HCT116 (cell line): ENCODE results near the gene OR1F1. TPM values are rescaled to one million over a fixed set of nuclear protein-coding genes. Genes with fewer than 3 reads are reported as not detected.

Source experiments
- ATAC-seq: fragments of 200-7000 bp; cut with Tn5 transposase; 2 replicates; pipeline ENCODE4 v1.9.1; 2020; ENCODE audit warnings: mild to moderate bottlenecking, moderate library complexity
- BruUV-seq: library from RNA; stranded (reverse); fragments of 400-500 nt; replicated peaks from 2 replicates; lab custom pipeline; 2021; lab: Mats Ljungman, UMichigan
- CTCF ChIA-PET: fragments of 300-600 bp; sonication (Branson Sonifier 250); formaldehyde crosslinking; loops from one replicate; lab custom pipeline; 2021; ENCODE audit warnings: antibody characterized with exemption; lab: Charles Lee
- POLR2A ChIA-PET: fragments of 300-600, 350-600 bp; sonication (Branson Sonifier 250); formaldehyde crosslinking; loops from one replicate; lab custom pipeline; 2021; ENCODE audit warnings: antibody characterized with exemption; lab: Charles Lee
- RAD21 ChIA-PET, 2 experiments: fragments of 300-600 bp; sonication (Branson Sonifier 250); formaldehyde crosslinking; loops; one replicate each; lab custom pipeline; 2023; ENCODE audit warnings: low total read pairs in 2 of 2; ENCODE audit not compliant: uncharacterized antibody in 2 of 2, unreplicated experiment in 2 of 2, low non-redundant PET in 1 of 2; lab: Charles Lee
- DNase-seq: peaks from one replicate; pipeline ENCODE4 v3.0.0-alpha.2; 2010; ENCODE audit warnings: low read depth, low spot score
- H2AFZ ChIP-seq: fragments of 200-600 bp; shearing (Covaris generic), sonication (generic); 2 replicates; pipeline ENCODE4 v1.6.1; 2017; ENCODE audit warnings: low read depth, mixed run types, mixed read lengths, antibody characterized with exemption, low read length; ENCODE audit not compliant: poor library complexity, severe bottlenecking
- H3K27ac ChIP-seq: 2 replicates; pipeline ENCODE4 v1.5.1; 2012; ENCODE audit warnings: low read depth, low read length
- H3K27me3 ChIP-seq: fragments of 200-600 bp; sonication (generic); 2 replicates; pipeline ENCODE4 v1.6.1; 2016; ENCODE audit warnings: mixed run types, low read length, mixed read lengths; ENCODE audit not compliant: insufficient read depth
- H3K36me3 ChIP-seq, 2 experiments: fragments of 200-500 bp in 1 of 2; fragments of 200-600 bp in 1 of 2; sonication (Bioruptor generic) in 1 of 2; sonication (generic) in 1 of 2; 2 replicates each; pipeline versions ENCODE4 v1.5.1 to v1.6.1; 2014 to 2016; ENCODE audit warnings: low read length in 2 of 2, inconsistent platforms in 1 of 2, mixed read lengths in 1 of 2, mixed run types in 1 of 2; ENCODE audit not compliant: insufficient read depth in 2 of 2, control insufficient read depth in 1 of 2
- H3K4me1 ChIP-seq, 2 experiments: fragments of 200-600 bp in 1 of 2; sonication (generic) in 1 of 2; 2 replicates each; pipeline versions ENCODE4 v1.5.1 to v1.6.1; 2012 to 2017; ENCODE audit warnings: low read length in 2 of 2, inconsistent platforms in 1 of 2, mild to moderate bottlenecking in 1 of 2, mixed read lengths in 1 of 2, mixed run types in 1 of 2, moderate library complexity in 1 of 2; ENCODE audit not compliant: insufficient read depth in 2 of 2, control insufficient read depth in 1 of 2
- H3K4me2 ChIP-seq: fragments of 200-600 bp; sonication (generic); 2 replicates; pipeline ENCODE4 v1.6.1; 2017; ENCODE audit warnings: mixed run types, low read length, mixed read lengths
- H3K4me3 ChIP-seq, 2 experiments: fragments of 200-600 bp in 1 of 2; sonication (generic) in 1 of 2; replicated peaks in 1 of 2; 2 replicates each; pipeline ENCODE4 v1.5.1; 2011 to 2016; ENCODE audit warnings: low read length in 2 of 2, control low read depth in 1 of 2, low read depth in 1 of 2, mild to moderate bottlenecking in 1 of 2, mixed read lengths in 1 of 2, mixed run types in 1 of 2
- H3K79me2 ChIP-seq: fragments of 200-600 bp; sonication (generic); 2 replicates; pipeline ENCODE4 v1.6.1; 2017; ENCODE audit warnings: mild to moderate bottlenecking, mixed run types, low read length, moderate library complexity, mixed read lengths; ENCODE audit not compliant: insufficient read depth
- H3K9ac ChIP-seq: fragments of 200-600 bp; sonication (generic); 2 replicates; pipeline ENCODE4 v1.6.1; 2016; ENCODE audit warnings: low read length, mixed read lengths
- H3K9me2 ChIP-seq: fragments of 200-600 bp; sonication (generic), shearing (Covaris generic); 2 replicates; pipeline ENCODE4 v1.6.1; 2017; ENCODE audit warnings: mixed run types, mild to moderate bottlenecking, moderate library complexity; ENCODE audit not compliant: insufficient read depth
- H3K9me3 ChIP-seq, 2 experiments: fragments of 200-500 bp in 1 of 2; fragments of 200-600 bp in 1 of 2; sonication (Bioruptor generic) in 1 of 2; sonication (generic) in 1 of 2; 2 replicates each; pipeline ENCODE4 v1.6.1; 2014 to 2017; ENCODE audit warnings: low read length in 2 of 2, mixed read lengths in 2 of 2, inconsistent platforms in 1 of 2, low read depth in 1 of 2, mild to moderate bottlenecking in 1 of 2, mixed run types in 1 of 2, moderate library complexity in 1 of 2; ENCODE audit not compliant: control insufficient read depth in 1 of 2, insufficient read depth in 1 of 2
- H4K20me1 ChIP-seq: fragments of 200-600 bp; sonication (generic), shearing (Covaris generic); 2 replicates; pipeline ENCODE4 v1.6.1; 2017; ENCODE audit warnings: mixed run types, mild to moderate bottlenecking, moderate library complexity; ENCODE audit not compliant: insufficient read depth
- ATF3 ChIP-seq: IDR thresholded peaks from 2 replicates; pipeline ENCODE4 v1.6.1; 2012
- CEBPB ChIP-seq: IDR thresholded peaks from 2 replicates; pipeline ENCODE4 v1.6.1; 2012; ENCODE audit warnings: low read depth
- EZH2phosphoT487 ChIP-seq: fragments of 200-600 bp; IDR thresholded peaks from 2 replicates; pipeline ENCODE4 v1.6.1; 2018; ENCODE audit warnings: antibody characterized with exemption, borderline replicate concordance
- FOSL1 ChIP-seq: IDR thresholded peaks from 2 replicates; pipeline ENCODE4 v1.6.1; 2012; ENCODE audit warnings: low read depth
- MAX ChIP-seq: IDR thresholded peaks from 2 replicates; pipeline ENCODE4 v1.6.1; 2012
- REST ChIP-seq: IDR thresholded peaks from 2 replicates; pipeline ENCODE4 v1.6.1; 2012; ENCODE audit warnings: low read depth
- SRF ChIP-seq: IDR thresholded peaks from 2 replicates; pipeline ENCODE4 v1.6.1; 2012; ENCODE audit warnings: low read depth
- YY1 ChIP-seq: IDR thresholded peaks from 2 replicates; pipeline ENCODE4 v1.6.1; 2011; ENCODE audit warnings: low read length, low read depth, moderate library complexity, mild to moderate bottlenecking; ENCODE audit not compliant: insufficient replicate concordance; ENCODE audit errors: extremely low read depth
- ZNF274 ChIP-seq: fragments of 200-500 bp; sonication (Bioruptor generic); IDR thresholded peaks from 2 replicates; pipeline ENCODE4 v1.6.1; 2014; ENCODE audit warnings: mild to moderate bottlenecking, low read depth, low read length, inconsistent platforms
- intact Hi-C: fragments of 100-400 bp; cut with micrococcal nuclease; formaldehyde crosslinking; loops from 2 replicates; pipeline ENCODE4 v1.10.0; 2022
- total RNA-seq: library from RNA; stranded (reverse); gene quantifications from one replicate; pipeline ENCODE4 v1.2.1, GENCODE V29; 2021; ENCODE audit not compliant: unreplicated experiment
- TF ChIP-seq, protein P1 (sequence below): IDR thresholded peaks from 2 replicates; pipeline ENCODE4 v1.6.1; 2011; ENCODE audit warnings: mild to moderate bottlenecking, low read length, moderate library complexity; ENCODE audit not compliant: insufficient replicate concordance; ENCODE audit errors: extremely low read depth

The OR1F1 gene
- total RNA-seq, 1 experiment from 2014 or later = not detected

- TF ChIP-seq, protein P1, sequence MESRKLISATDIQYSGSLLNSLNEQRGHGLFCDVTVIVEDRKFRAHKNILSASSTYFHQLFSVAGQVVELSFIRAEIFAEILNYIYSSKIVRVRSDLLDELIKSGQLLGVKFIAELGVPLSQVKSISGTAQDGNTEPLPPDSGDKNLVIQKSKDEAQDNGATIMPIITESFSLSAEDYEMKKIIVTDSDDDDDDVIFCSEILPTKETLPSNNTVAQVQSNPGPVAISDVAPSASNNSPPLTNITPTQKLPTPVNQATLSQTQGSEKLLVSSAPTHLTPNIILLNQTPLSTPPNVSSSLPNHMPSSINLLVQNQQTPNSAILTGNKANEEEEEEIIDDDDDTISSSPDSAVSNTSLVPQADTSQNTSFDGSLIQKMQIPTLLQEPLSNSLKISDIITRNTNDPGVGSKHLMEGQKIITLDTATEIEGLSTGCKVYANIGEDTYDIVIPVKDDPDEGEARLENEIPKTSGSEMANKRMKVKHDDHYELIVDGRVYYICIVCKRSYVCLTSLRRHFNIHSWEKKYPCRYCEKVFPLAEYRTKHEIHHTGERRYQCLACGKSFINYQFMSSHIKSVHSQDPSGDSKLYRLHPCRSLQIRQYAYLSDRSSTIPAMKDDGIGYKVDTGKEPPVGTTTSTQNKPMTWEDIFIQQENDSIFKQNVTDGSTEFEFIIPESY = peak; percentile 32
- TF ChIP-seq YY1 = peak; percentile 76
- TF ChIP-seq EZH2phosphoT487 = no peak
Observed at GRCh38 chr16:3152277-3152990, 35.6 kb upstream of the OR1F1 start (continued).

DNA sequence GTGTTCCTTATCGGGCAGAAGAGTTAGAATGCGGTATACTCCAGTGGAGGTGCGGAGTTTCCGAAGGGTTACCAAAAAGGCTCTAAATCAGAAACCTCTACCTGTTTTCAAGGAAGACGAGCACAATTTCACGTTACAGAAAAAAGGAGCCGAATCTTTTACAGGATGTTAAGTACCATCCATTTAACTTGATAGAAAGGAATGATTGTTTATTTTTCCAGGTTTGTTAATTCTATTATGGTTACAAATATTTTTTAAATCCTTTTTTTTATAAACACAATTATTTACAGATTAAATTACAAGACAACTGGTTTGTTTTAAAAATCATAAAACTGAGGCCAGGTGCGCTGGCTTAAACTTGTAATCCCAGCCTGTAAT, 35.0 kb upstream of the OR1F1 start:
- H2AFZ ChIP-seq = no peak overlapping the region
- no peak overlapping the region for H3K27ac ChIP-seq
- no peaks in the 10 kb centered on the region for H3K9me3 ChIP-seq
- H3K27me3 ChIP-seq = no peaks in the 10 kb centered on the region
- H3K4me2 ChIP-seq = peak overlapping the region; percentile 86
- CTCF ChIA-PET = interaction anchor here (0.9 to 4.0 kb wide), 4 partner anchors 13 to 24 kb away, joined by 3 to 41 read pairs (median 4); partner anchors contain the start of gene ZNF213
- no peak overlapping the region for H3K9ac ChIP-seq
- H3K4me3 ChIP-seq = no peak overlapping the region
- RAD21 ChIA-PET = no interaction called here
- ATAC-seq = no peak
- H3K36me3 ChIP-seq = no peaks in the 10 kb centered on the region
- BruUV-seq = no TSS peak
- intact Hi-C loops = loop anchor here (5.0 kb wide), 1 partner anchor 34 kb away; the partner anchor contains the start of gene OR1F1
- no peaks in the 10 kb centered on the region for H3K9me2 ChIP-seq
- no peak for DNase-seq
- no peaks in the 10 kb centered on the region for H3K79me2 ChIP-seq
- TF ChIP-seq SRF (no peak), EZH2phosphoT487 (no peak), ZNF274 (no peak), CEBPB (no peak), FOSL1 (no peak), REST (no peak), MAX (no peak), ATF3 (no peak)
- TF ChIP-seq, protein P1 = no peak
- POLR2A ChIA-PET = interaction anchor here (0.9 kb wide), 1 partner anchor 132 kb away, joined by 3 read pairs; no protein-coding TSS in a partner anchor
- no peaks in the 10 kb centered on the region for H4K20me1 ChIP-seq
- peaks cover 11 to 51% of the 10 kb centered on the region in 2 experiments for H3K4me1 ChIP-seq
